Measurements from ENCODE around the gene USB1.

The USB1 gene

DNA sequence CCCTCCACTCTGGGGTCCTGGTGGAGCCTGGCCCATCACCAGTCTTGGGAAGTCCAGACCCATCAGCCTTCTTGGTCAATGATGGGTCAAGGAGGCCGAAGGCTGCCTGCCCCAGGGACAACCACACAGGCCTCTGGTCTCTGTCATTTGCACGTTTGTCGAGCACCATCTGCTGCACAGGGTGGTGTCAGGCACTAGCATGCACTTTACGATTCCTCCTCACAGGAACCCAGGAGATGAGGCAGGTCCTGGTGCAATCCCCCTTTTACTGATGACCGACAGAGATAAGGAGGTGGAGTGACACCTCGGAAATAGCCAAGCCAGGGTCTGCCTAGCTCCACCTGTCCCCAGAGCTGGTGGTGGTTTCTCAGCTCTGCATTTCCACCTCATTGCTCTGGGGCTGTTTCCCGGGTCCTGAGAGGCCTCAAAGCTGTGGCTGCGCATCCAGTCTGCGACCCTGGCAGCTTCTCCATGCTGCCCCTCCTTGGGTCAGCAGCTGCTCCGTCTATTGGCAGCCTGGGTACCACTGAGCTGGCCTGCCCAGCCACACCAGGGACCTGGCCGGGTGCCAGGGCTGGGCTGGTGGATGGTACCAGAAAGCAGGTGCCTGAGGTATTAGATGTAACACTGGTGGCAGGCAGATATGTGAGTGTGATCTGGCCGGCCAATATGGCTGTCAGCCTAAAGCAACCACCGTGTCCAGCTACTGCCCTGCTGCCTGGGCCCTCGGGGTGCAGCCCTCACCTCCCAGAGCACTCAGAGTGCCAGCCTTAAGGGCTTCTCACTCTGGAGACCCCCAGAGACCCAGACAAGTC is 34.4 kb downstream of the USB1 start:
- DNase-seq: no peak

DNA sequence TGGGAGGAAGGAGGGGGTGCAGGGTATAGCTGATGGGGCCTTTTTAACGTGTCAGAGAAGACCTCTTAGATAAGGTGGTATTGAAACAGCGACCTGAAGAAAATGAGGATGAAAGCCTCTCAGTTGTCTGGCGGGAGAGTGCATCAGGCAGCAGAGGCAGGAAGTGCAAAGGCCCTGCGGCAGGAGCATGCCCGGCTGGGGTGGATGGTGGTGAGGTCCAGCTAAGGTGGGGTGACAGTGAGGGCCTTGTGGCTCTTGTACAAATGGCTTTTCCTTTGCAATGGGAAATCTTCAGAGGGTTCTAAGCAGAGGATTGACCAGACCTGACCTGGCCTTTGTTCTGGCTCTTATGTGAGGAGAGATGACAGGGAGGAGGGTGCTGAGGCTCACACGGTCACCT is 35.7 kb downstream of the USB1 start:
- no peak for DNase-seq

GRCh38 chr16:58037365-58038057 is 36.3 kb downstream of the USB1 start:
- DNase-seq: no peak

GRCh38 chr16:58038219-58038641 is 37.0 kb downstream of the USB1 start:
- DNase-seq: no peak

GRCh38 chr16:58039829-58040495 is 38.8 kb downstream of the USB1 start:
- DNase-seq: no peak

DNA sequence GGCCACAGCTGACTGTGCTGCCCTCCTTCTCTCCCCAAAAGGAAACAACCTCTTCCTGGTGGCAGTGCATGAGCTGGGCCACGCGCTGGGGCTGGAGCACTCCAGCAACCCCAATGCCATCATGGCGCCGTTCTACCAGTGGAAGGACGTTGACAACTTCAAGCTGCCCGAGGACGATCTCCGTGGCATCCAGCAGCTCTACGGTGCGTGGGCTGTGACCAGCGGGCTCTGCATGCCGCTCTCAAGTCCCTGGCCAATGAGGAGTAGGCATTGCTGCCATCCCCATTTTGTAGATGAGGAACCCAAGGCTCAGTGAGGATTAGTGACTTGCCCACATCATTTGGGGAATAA is 39.3 kb downstream of the USB1 start:
- DNase-seq: no peak

- no peak for DNase-seq
Measured at GRCh38 chr16:58040945-58041627, 39.9 kb downstream of the USB1 start.

GRCh38 chr16:58041628-58041955 is 40.4 kb downstream of the USB1 start:
- DNase-seq: no peak

DNA sequence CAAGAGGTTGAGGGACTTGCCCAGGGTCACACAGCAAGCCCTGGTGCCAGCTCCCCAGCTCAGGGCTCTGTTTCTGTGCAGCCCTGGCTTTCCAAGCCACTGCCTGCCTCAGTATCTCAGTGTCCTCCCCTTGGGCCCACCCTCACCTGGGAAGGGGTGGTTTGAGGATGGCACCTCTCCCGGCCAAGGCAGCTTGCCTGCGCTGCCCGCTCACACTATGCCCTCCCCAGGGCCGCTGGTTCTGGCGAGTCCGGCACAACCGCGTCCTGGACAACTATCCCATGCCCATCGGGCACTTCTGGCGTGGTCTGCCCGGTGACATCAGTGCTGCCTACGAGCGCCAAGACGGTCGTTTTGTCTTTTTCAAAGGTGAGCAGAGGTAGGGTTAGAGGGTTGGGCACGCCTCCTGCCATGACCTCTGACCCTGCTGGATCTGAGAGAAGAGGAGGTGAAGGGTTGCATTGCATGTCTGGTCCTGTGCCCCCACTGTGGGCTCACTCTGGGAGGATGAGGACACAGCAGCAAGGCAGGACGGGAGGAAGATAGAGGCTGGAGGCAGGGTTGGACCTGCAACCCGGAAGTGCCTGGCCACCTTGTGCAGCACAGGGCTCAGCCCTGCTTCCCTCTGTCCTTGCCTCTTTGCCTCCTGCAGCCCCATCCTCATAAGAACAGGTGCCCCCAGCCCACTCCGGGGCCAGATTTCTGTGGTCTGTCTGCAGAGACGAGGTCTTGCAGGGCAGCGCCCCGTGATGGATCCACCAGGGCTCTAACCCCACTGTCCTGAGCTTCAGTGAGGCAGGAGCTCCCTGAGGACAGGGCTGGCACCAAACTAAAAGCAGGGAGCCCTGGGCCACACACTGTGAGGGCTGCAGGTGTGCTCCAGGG is 41.0 kb downstream of the USB1 start:
- no peak for DNase-seq

GRCh38 chr16:58042886-58043515 is 41.8 kb downstream of the USB1 start:
- DNase-seq: no peak

- DNase-seq: no peak
Measured at GRCh38 chr16:58043571-58044155, 42.5 kb downstream of the USB1 start.

DNA sequence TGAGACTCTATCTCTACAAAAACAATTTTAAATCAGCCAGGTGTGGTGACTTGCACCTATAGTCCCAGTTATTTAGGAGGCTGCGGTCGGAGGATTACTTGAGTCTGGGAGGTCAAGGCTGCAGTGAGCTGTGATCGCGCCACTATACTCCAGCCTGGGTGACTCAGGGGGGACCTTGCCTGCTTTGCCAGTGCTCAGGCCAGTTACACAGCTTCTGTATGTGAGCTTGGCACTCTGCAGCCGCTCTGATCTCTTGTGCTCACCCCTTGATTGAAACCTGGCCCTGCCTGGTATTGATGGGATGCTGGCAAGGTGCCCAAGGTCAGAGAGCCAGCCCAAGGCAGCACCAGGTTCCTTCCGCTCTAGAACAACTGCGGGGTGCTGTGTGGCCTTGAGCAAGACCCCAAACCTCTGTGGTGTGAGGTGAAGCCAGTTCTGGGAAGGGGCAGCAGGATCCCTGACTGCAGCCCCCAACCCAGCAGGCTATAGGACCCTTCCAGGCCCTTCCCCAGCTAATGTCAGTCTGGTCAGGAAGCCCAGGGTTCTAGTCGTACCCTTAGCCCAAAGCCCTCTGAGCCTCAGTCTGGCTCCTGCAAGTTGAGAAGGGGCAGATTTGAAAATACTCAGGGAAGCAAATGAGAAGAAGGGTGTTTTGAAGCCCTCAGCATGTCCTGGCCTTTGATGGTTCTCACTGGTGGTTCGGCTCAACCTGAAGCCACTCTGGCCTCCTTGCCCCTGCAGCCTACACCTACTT is 43.2 kb downstream of the USB1 start:
- DNase-seq: no peak

GRCh38 chr16:58045096-58045495 is 43.9 kb downstream of the USB1 start:
- no peak for DNase-seq

DNA sequence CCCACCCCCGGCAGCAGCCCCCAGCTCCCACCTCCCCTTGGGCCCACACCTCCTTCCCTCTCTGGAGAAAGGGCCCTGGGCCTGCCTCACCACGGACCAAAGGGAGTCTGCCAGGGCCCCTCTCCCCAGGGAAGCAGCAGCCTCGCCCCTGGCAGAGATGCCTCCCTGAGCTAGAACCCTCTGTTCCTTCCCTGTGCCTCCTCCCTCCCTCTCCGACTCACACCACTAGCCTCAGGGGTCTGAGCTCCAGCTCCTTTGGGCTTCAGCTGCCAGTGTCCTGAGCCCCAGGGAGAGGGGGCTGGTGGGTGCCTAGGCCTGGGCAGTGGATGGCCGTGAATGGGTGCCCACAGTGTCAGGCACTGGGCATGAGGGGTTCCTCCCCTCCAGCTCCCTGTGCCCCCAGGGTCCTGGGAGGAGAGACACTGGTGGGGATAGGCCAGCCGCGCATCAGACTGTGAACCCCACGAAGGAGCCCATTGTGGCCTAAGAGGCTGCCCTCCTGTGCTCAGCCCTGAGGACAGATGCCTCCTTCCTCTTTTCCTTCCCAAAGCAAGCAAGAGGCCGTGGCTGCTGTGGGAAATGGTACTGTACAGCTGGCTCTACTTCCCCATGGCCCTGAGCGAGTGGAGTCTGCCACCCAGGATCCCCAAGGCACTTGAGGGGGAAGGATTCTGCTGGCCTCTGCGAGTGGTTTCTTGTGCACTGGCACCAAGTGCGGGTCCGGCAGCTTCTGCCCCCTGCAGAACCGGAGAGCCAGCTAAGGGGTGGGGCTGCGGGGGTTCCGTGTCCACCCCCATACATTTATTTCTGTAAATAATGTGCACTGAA is 45.1 kb downstream of the USB1 start:
- no peak for DNase-seq

DNA sequence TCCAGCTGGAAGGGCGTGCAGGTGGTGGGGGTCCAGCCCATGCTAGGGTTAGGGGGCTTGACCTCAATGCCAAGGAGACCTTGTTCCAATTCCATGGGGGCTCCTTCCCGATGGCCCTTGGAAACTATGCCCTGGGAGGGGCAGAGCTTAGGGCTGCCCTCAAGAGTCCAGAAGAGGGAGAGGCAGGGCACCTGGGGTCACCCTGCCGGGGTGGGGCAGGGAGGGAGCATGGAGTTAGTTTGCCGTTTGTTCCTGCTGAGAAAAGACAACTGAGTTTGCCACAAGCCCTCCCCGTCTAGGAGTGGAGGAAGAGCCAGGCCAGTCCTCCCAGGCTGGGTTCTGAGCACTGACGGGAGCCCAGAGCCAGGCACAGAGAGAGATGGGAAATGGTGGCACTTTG is 45.7 kb downstream of the USB1 start:
- DNase-seq: no peak

GRCh38 chr16:58047557-58048348 is 46.5 kb downstream of the USB1 start:
- no peak for DNase-seq

GRCh38 chr16:58048494-58049231 is 47.5 kb downstream of the USB1 start:
- DNase-seq: no peak
